Testis (tissue), 3 donors: ENCODE data around the gene QSOX2. TPM values are rescaled to one million over a fixed set of nuclear protein-coding genes. Genes with fewer than 3 reads are reported as not detected.

Experiments
- DNase-seq: peaks from one replicate; pipeline ENCODE4 v3.0.0-alpha.2; 2019
- H3K27ac ChIP-seq, 2 donors: fragments of 200-600 bp; sonication (generic); one replicate each; pipeline ENCODE4 v1.5.1; 2019
- H3K27me3 ChIP-seq: fragments of 200-600 bp; sonication (generic); one replicate; pipeline ENCODE4 v1.5.1; 2019
- H3K36me3 ChIP-seq: fragments of 200-600 bp; sonication (generic); one replicate; pipeline ENCODE4 v1.5.1; 2017; ENCODE audit warnings: low read depth; ENCODE audit errors: missing control alignments
- H3K4me1 ChIP-seq: fragments of 200-600 bp; sonication (generic); one replicate; pipeline ENCODE4 v1.5.1; 2019
- H3K4me3 ChIP-seq, 2 donors: fragments of 200-600 bp; sonication (generic); one replicate each; pipeline ENCODE4 v1.5.1; 2017 to 2019
- H3K9me3 ChIP-seq: fragments of 200-600 bp; sonication (generic); one replicate; pipeline ENCODE4 v1.5.1; 2017
- CTCF ChIP-seq, 3 experiments: fragments of 450-650 bp in 2 of 3; fragments of 200-600 bp in 1 of 3; sonication (generic) in 1 of 3; IDR thresholded peaks; one replicate each; pipeline ENCODE4 v1.5.1; 2016 to 2019; ENCODE audit warnings: antibody characterized with exemption in 3 of 3, mild to moderate bottlenecking in 2 of 3, moderate library complexity in 1 of 3
- POLR2A ChIP-seq: fragments of 450-650 bp; IDR thresholded peaks from one replicate; pipeline ENCODE4 v1.6.1; 2017; ENCODE audit warnings: antibody characterized with exemption, mild to moderate bottlenecking, moderate library complexity
- WGBS, 2 donors: methylation state at CpG; one replicate each; pipeline ENCODE4 v1.1.5; 2018; 5-methylcytosine and 5-hydroxymethylcytosine counted together
- intact Hi-C: fragments of 100-400 bp; cut with DNase I; formaldehyde crosslinking; loops from one replicate; pipeline ENCODE4 v1.15.1; 2023; ENCODE audit warnings: low total_unique reads
- polyA plus RNA-seq: library from polyadenylated mRNA; stranded (reverse); fragments of 350-450 nt; fragmentation: Illumina TruSeq; extraction: RNeasy Lipid Tissue Mini Kit (QIAGEN cat#74804); gene quantifications from one replicate; pipeline ENCODE4 v1.2.3, GENCODE V29; 2014; ENCODE audit warnings: low read depth, low replicate concordance; ENCODE audit not compliant: insufficient read depth
- total RNA-seq, 2 donors: library from RNA; depleted of rRNA; stranded (reverse); fragments of >200 nt; gene quantifications; one replicate each; pipeline ENCODE4 v1.2.3, GENCODE V29; 2016

QSOX2 gene
- total and polyA plus RNA-seq, 3 donors from 2014 or later = 22.1 to 23.3 (median 22.6) TPM

GRCh38 chr9:136254381-136255165 lies 9.0 kb upstream of the QSOX2 start:
- Histone ChIP-seq H3K4me1 (peaks cover 15% of the 10 kb centered on the region), H3K27me3 (no peaks in the 10 kb centered on the region), H3K27ac (no peak overlapping the region), H3K36me3 (no peaks in the 10 kb centered on the region), H3K4me3 (no peak overlapping the region), H3K9me3 (no peaks in the 10 kb centered on the region)
- TF ChIP-seq CTCF (IDR thresholded peaks at IDR 0.05) = no peak
- no peak for TF ChIP-seq POLR2A
- intact Hi-C loops = no loop called here
- DNase-seq = peak; percentile 62
- 51 to 73% methylated on average over 5 to 25 of the region's 25 CpGs for WGBS, 2 donors

- Histone ChIP-seq H3K36me3 (no peaks in the 10 kb centered on the region), H3K4me1 (peaks cover 15% of the 10 kb centered on the region), H3K27me3 (no peaks in the 10 kb centered on the region), H3K27ac (no peak overlapping the region), H3K4me3 (no peak overlapping the region), H3K9me3 (no peaks in the 10 kb centered on the region)
- 88 to 93% methylated on average over 30 to 32 of the region's 32 CpGs for WGBS, 2 donors
- intact Hi-C loops = no loop called here
- no peak for DNase-seq
- TF ChIP-seq POLR2A = no peak
- TF ChIP-seq CTCF (IDR thresholded peaks at IDR 0.05) = no peak
Observed at GRCh38 chr9:136253246-136254130, 7.9 kb upstream of the QSOX2 start.

- DNase-seq = no peak
- Histone ChIP-seq H3K27me3 (no peaks in the 10 kb centered on the region), H3K36me3 (no peaks in the 10 kb centered on the region), H3K9me3 (no peaks in the 10 kb centered on the region), H3K4me1 (peaks cover 15% of the 10 kb centered on the region), H3K27ac (no peak overlapping the region), H3K4me3 (no peak overlapping the region)
- 87 to 91% methylated on average over 8 to 10 of the region's 10 CpGs for WGBS, 2 donors
- no peak for TF ChIP-seq POLR2A
- TF ChIP-seq CTCF (IDR thresholded peaks at IDR 0.05) = no peak
- intact Hi-C loops = no loop called here
Observed at GRCh38 chr9:136252846-136253245, 7.2 kb upstream of the QSOX2 start.

GRCh38 chr9:136252281-136252680 lies 6.7 kb upstream of the QSOX2 start:
- intact Hi-C loops = no loop called here
- no peaks in the 10 kb centered on the region for H3K36me3 ChIP-seq
- no peak overlapping the region for H3K4me3 ChIP-seq
- no peak for DNase-seq
- 86 to 91% methylated on average over 9 to 26 of the region's 29 CpGs for WGBS, 2 donors
- no peak overlapping the region for H3K27ac ChIP-seq
- no peak for TF ChIP-seq POLR2A
- TF ChIP-seq CTCF (IDR thresholded peaks at IDR 0.05) = no peak
- no peaks in the 10 kb centered on the region for H3K27me3 ChIP-seq
- H3K9me3 ChIP-seq = no peaks in the 10 kb centered on the region
- peaks cover 15% of the 10 kb centered on the region for H3K4me1 ChIP-seq
